GM19452 (cell line): ENCODE data around the gene SH3D19.
"Not testable (repeated sequence)": the region's sequence is repeated elsewhere in the genome, so short reads cannot be mapped to it uniquely, and the experiment has no call there.

Source experiments
- ATAC-seq: cut with Tn5 transposase; IDR thresholded peaks from one replicate; pipeline ENCODE4 v1.9.1; 2021; ENCODE audit not compliant: unreplicated experiment

SH3D19 gene

GRCh38 chr4:151103758-151104157 lies 221.6 kb downstream of the SH3D19 start:
- no peak for ATAC-seq

GRCh38 chr4:151100531-151100930 lies 224.9 kb downstream of the SH3D19 start:
- ATAC-seq = no peak

GRCh38 chr4:151099976-151100417 lies 225.4 kb downstream of the SH3D19 start:
- ATAC-seq = peak; percentile 3

GRCh38 chr4:151099229-151099975 lies 226.0 kb downstream of the SH3D19 start, which contains the start of gene RPS3A:
RPS3A (plus strand) TSS chr4:151099628; CDS start chr4:151099653, 25 bp downstream.
- ATAC-seq = peak; percentile 95

- no peak for ATAC-seq
Measured at GRCh38 chr4:151098979-151099228, 226.5 kb downstream of the SH3D19 start.

- no peak for ATAC-seq
Measured at GRCh38 chr4:151097759-151098158, 227.6 kb downstream of the SH3D19 start.

GRCh38 chr4:151095142-151095541 lies 230.3 kb downstream of the SH3D19 start:
- no peak for ATAC-seq

GRCh38 chr4:151094290-151094751 lies 231.1 kb downstream of the SH3D19 start:
- ATAC-seq = no peak

GRCh38 chr4:151093203-151093602 lies 232.2 kb downstream of the SH3D19 start:
- ATAC-seq = no peak

GRCh38 chr4:151092488-151092887 lies 232.9 kb downstream of the SH3D19 start:
- ATAC-seq = no peak

- ATAC-seq = no peak
Measured at GRCh38 chr4:151091047-151091446, 234.4 kb downstream of the SH3D19 start.

- no peak for ATAC-seq
Measured at GRCh38 chr4:151087467-151087866, 237.9 kb downstream of the SH3D19 start.

- ATAC-seq = not testable (repeated sequence)
Measured at GRCh38 chr4:151077978-151078377, 247.4 kb downstream of the SH3D19 start.

GRCh38 chr4:151074416-151074916 lies 250.9 kb downstream of the SH3D19 start:
- ATAC-seq = no peak
